A172 (cell line): ENCODE results near the gene C1orf174. TPM values are rescaled to one million over a fixed set of nuclear protein-coding genes. Genes with fewer than 3 reads are reported as not detected.

Source experiments
- total RNA-seq: library from RNA; depleted of rRNA; stranded (reverse); fragments of >200 nt; shearing (Covaris generic); gene quantifications from 2 replicates; pipeline ENCODE4 v1.2.3, GENCODE V29; 2014; rRNA removed

The C1orf174 gene
- total RNA-seq, 1 experiment from 2014 or later: 28.6 TPM

Other genes with a start within 250 kb of the C1orf174 start
- gene TP73, start 247.8 kb downstream of the C1orf174 start, total RNA-seq: 1.7 and 4.7 TPM in 2 replicates
- gene CCDC27, start 147.8 kb downstream of the C1orf174 start, total RNA-seq: not detected in 2 replicates
- not detected in 2 replicates for gene SMIM1, start 127.5 kb downstream of the C1orf174 start, total RNA-seq
- gene LRRC47, start 103.8 kb downstream of the C1orf174 start, total RNA-seq: 26.4 and 29.8 TPM in 2 replicates
- 9.0 and 20.7 TPM in 2 replicates for gene CEP104, start 43.1 kb downstream of the C1orf174 start, total RNA-seq
- 3.3 and 5.5 TPM in 2 replicates for gene DFFB, start 42.8 kb downstream of the C1orf174 start, total RNA-seq